Fibroblast of lung (primary cell): ENCODE measurements around the gene ELFN2. TPM values are rescaled to one million over a fixed set of nuclear protein-coding genes. Genes with fewer than 3 reads are reported as not detected.

Source experiments
- DNase-seq, 2 donors: peaks; one replicate each; pipeline versions ENCODE4 v3.0.0 to v3.0.0-alpha.2; 2010; ENCODE audit warnings: low read depth in 2 of 2
- H2AFZ ChIP-seq: 2 replicates; pipeline ENCODE4 v1.5.1; 2012; ENCODE audit warnings: low read length, control low read depth, inconsistent platforms
- H3K27ac ChIP-seq: 2 replicates; pipeline ENCODE4 v1.5.1; 2011; ENCODE audit warnings: low read length, control low read depth; ENCODE audit not compliant: insufficient read depth
- H3K27me3 ChIP-seq: 2 replicates; pipeline ENCODE4 v1.5.1; 2011; ENCODE audit warnings: mild to moderate bottlenecking, low read length; ENCODE audit not compliant: control insufficient read depth, insufficient read depth
- H3K36me3 ChIP-seq: 2 replicates; pipeline ENCODE4 v1.5.1; 2011; ENCODE audit warnings: low read length; ENCODE audit not compliant: control insufficient read depth, insufficient read depth
- H3K4me1 ChIP-seq: 2 replicates; pipeline ENCODE4 v1.5.1; 2011; ENCODE audit warnings: low read length; ENCODE audit not compliant: control insufficient read depth, insufficient read depth; ENCODE audit errors: extremely low read depth
- H3K4me2 ChIP-seq: 2 replicates; pipeline ENCODE4 v1.5.1; 2011; ENCODE audit warnings: low read length, control low read depth; ENCODE audit not compliant: insufficient read depth; ENCODE audit errors: extremely low read depth
- H3K4me3 ChIP-seq, 4 experiments: fragments of 200-600 bp in 1 of 4; sonication (generic) in 1 of 4; replicated peaks in 1 of 4; 2 replicates each; pipeline ENCODE4 v1.5.1; 2011 to 2016; ENCODE audit warnings: low read length in 4 of 4, low read depth in 3 of 4, mild to moderate bottlenecking in 3 of 4, control low read depth in 2 of 4, inconsistent platforms in 1 of 4, mixed read lengths in 1 of 4; ENCODE audit not compliant: insufficient read depth in 1 of 4; ENCODE audit errors: control extremely low read depth in 1 of 4
- H3K79me2 ChIP-seq: 2 replicates; pipeline ENCODE4 v1.5.1; 2012; ENCODE audit warnings: mild to moderate bottlenecking, low read length, inconsistent platforms; ENCODE audit not compliant: control insufficient read depth, insufficient read depth
- H3K9ac ChIP-seq: 2 replicates; pipeline ENCODE4 v1.5.1; 2011; ENCODE audit warnings: mild to moderate bottlenecking, low read length, control low read depth; ENCODE audit not compliant: insufficient read depth
- H3K9me3 ChIP-seq: 2 replicates; pipeline ENCODE4 v1.5.1; 2012; ENCODE audit warnings: low read depth, low read length; ENCODE audit not compliant: control insufficient read depth, insufficient read depth
- H4K20me1 ChIP-seq: 2 replicates; pipeline ENCODE4 v1.5.1; 2011; ENCODE audit warnings: low read length; ENCODE audit not compliant: control insufficient read depth, insufficient read depth; ENCODE audit errors: extremely low read depth
- CTCF ChIP-seq, 2 donors: IDR thresholded peaks in 1 of 2; conservative IDR thresholded peaks in 1 of 2; 1 replicate in 1 of 2; 2 replicates in 1 of 2; pipeline ENCODE4 v1.5.1; 2011 to 2012; ENCODE audit warnings: low read length in 2 of 2, control low read depth in 1 of 2, inconsistent platforms in 1 of 2, low read depth in 1 of 2, mild to moderate bottlenecking in 1 of 2
- EZH2 ChIP-seq: IDR thresholded peaks from 2 replicates; pipeline ENCODE4 v1.5.1; 2012; ENCODE audit warnings: low read length, control low read depth, mild to moderate bottlenecking; ENCODE audit errors: missing control alignments
- polyA plus RNA-seq, 2 donors: library from polyadenylated mRNA; depleted of rRNA in 1 of 2; stranded (reverse) in 1 of 2; unstranded in 1 of 2; fragments of >200 nt; gene quantifications; 2 replicates each; pipeline ENCODE4 v1.2.1, GENCODE V29; 2011 to 2012; ENCODE audit warnings: missing spikeins in 1 of 2
- total RNA-seq: library from RNA; depleted of rRNA; stranded (reverse); fragments of >200 nt; gene quantifications from 2 replicates; pipeline ENCODE4 v1.2.1, GENCODE V29; 2014

ELFN2 gene
- total and polyA plus RNA-seq, 2 donors (not counting 1 experiment from before 2014, with no cell fraction given): under 0.01 to 0.02 TPM

- DNase-seq: no peak
These were observed 61.3 kb downstream of the ELFN2 start for GRCh38 chr22:37365950-37366349.

GRCh38 chr22:37363261-37363992 lies 63.9 kb downstream of the ELFN2 start:
- DNase-seq: no peak
- H3K4me3 ChIP-seq: no peak overlapping the region

More at GRCh38 chr22:37365950-37366349, 61.3 kb downstream of the ELFN2 start:
- Histone ChIP-seq H3K79me2 (no peaks in the 10 kb centered on the region), H3K9ac (no peak overlapping the region), H4K20me1 (no peaks in the 10 kb centered on the region), H3K27me3 (peaks cover 13% of the 10 kb centered on the region), H3K4me3 (no peak overlapping the region), H3K4me2 (no peak overlapping the region), H3K4me1 (no peaks in the 10 kb centered on the region), H3K9me3 (no peaks in the 10 kb centered on the region), H3K36me3 (no peaks in the 10 kb centered on the region), H2AFZ (no peak overlapping the region), H3K27ac (no peak overlapping the region)
- TF ChIP-seq EZH2: no peak
- no peak for TF ChIP-seq CTCF (conservative IDR thresholded peaks at IDR 0.05 in 1 of 2, IDR thresholded peaks at IDR 0.05 in 1 of 2; ENCODE audit: low read depth in 1 of 2, low read length in 2 of 2)

GRCh38 chr22:37362621-37363020 lies 64.7 kb downstream of the ELFN2 start:
- DNase-seq: peak in 1 of 2 donors; percentile 46
- Histone ChIP-seq H3K4me3 (no peak overlapping the region), H3K36me3 (no peaks in the 10 kb centered on the region)

More at GRCh38 chr22:37363261-37363992, 63.9 kb downstream of the ELFN2 start:
- no peaks in the 10 kb centered on the region for H3K36me3 ChIP-seq
- H3K79me2 ChIP-seq: no peaks in the 10 kb centered on the region
- TF ChIP-seq EZH2 (no peak), CTCF (conservative IDR thresholded peaks at IDR 0.05 in 1 of 2, IDR thresholded peaks at IDR 0.05 in 1 of 2; ENCODE audit: low read depth in 1 of 2, low read length in 2 of 2) (no peak)
- no peaks in the 10 kb centered on the region for H3K4me1 ChIP-seq
- H3K4me2 ChIP-seq: no peak overlapping the region
- H3K27ac ChIP-seq: no peak overlapping the region
- no peaks in the 10 kb centered on the region for H3K9me3 ChIP-seq
- peaks cover 22% of the 10 kb centered on the region for H3K27me3 ChIP-seq
- H3K9ac ChIP-seq: no peak overlapping the region
- H2AFZ ChIP-seq: no peak overlapping the region
- no peaks in the 10 kb centered on the region for H4K20me1 ChIP-seq

More at GRCh38 chr22:37362621-37363020, 64.7 kb downstream of the ELFN2 start:
- no peaks in the 10 kb centered on the region for H3K4me1 ChIP-seq
- no peaks in the 10 kb centered on the region for H3K79me2 ChIP-seq
- no peaks in the 10 kb centered on the region for H3K9me3 ChIP-seq
- no peak overlapping the region for H3K4me2 ChIP-seq
- no peak overlapping the region for H3K27ac ChIP-seq
- H4K20me1 ChIP-seq: no peaks in the 10 kb centered on the region
- peaks cover 25% of the 10 kb centered on the region for H3K27me3 ChIP-seq
- H2AFZ ChIP-seq: no peak overlapping the region
- H3K9ac ChIP-seq: no peak overlapping the region
- TF ChIP-seq EZH2: no peak
- no peak for TF ChIP-seq CTCF (conservative IDR thresholded peaks at IDR 0.05 in 1 of 2, IDR thresholded peaks at IDR 0.05 in 1 of 2; ENCODE audit: low read depth in 1 of 2, low read length in 2 of 2)
